DND-41 (cell line): ENCODE results near the gene CCSAP.

Experiments used
- ATAC-seq: fragments of 200-7000 bp; cut with Tn5 transposase; 3 replicates; pipeline ENCODE4 v1.9.1; 2021; ENCODE audit warnings: low read depth; ENCODE audit not compliant: insufficient read depth
- DNase-seq: peaks from one replicate; pipeline ENCODE4 v3.0.0-alpha.2; 2020
- H2AFZ ChIP-seq: 2 replicates; pipeline ENCODE4 v1.6.0; 2012; ENCODE audit warnings: low read depth, low read length
- H3K27ac ChIP-seq: 2 replicates; pipeline ENCODE4 v1.5.1; 2012; ENCODE audit warnings: low read length, inconsistent platforms
- H3K27me3 ChIP-seq: fragments of 200-600 bp; sonication (generic); 2 replicates; pipeline ENCODE4 v1.6.0; 2012; ENCODE audit warnings: low read length, mild to moderate bottlenecking, inconsistent platforms; ENCODE audit not compliant: insufficient read depth, poor library complexity
- H3K36me3 ChIP-seq: 2 replicates; pipeline ENCODE4 v1.5.1; 2012; ENCODE audit warnings: low read length, inconsistent platforms; ENCODE audit not compliant: insufficient read depth
- H3K4me1 ChIP-seq: 2 replicates; pipeline ENCODE4 v1.5.1; 2012; ENCODE audit warnings: mild to moderate bottlenecking, low read length; ENCODE audit not compliant: insufficient read depth
- H3K4me2 ChIP-seq: 2 replicates; pipeline ENCODE4 v1.6.0; 2012; ENCODE audit warnings: mild to moderate bottlenecking, moderate library complexity, low read length, inconsistent platforms; ENCODE audit not compliant: insufficient read depth
- H3K4me3 ChIP-seq, 2 experiments: fragments of 200-600 bp in 1 of 2; shearing (Covaris generic) in 1 of 2; 2 replicates each; pipeline ENCODE4 v1.5.1; 2012 to 2016; ENCODE audit warnings: inconsistent platforms in 2 of 2, low read length in 2 of 2, mild to moderate bottlenecking in 2 of 2, low read depth in 1 of 2, moderate library complexity in 1 of 2
- H3K79me2 ChIP-seq: 2 replicates; pipeline ENCODE4 v1.6.0; 2012; ENCODE audit warnings: low read length, inconsistent platforms; ENCODE audit not compliant: insufficient read depth
- H3K9ac ChIP-seq: 2 replicates; pipeline ENCODE4 v1.6.0; 2012; ENCODE audit warnings: low read depth, mild to moderate bottlenecking, inconsistent platforms, low read length, moderate library complexity
- H3K9me3 ChIP-seq: 2 replicates; pipeline ENCODE4 v1.5.1; 2012; ENCODE audit warnings: low read length, moderate library complexity, mild to moderate bottlenecking, inconsistent platforms; ENCODE audit not compliant: insufficient read depth, severe bottlenecking
- H4K20me1 ChIP-seq: 2 replicates; pipeline ENCODE4 v1.6.0; 2012; ENCODE audit warnings: low read length; ENCODE audit not compliant: insufficient read depth
- EZH2 ChIP-seq: IDR thresholded peaks from 3 replicates; pipeline ENCODE4 v1.6.1; 2012; ENCODE audit warnings: borderline replicate concordance, low read depth, mild to moderate bottlenecking, moderate library complexity, low read length, inconsistent platforms; ENCODE audit not compliant: severe bottlenecking
- TF ChIP-seq, protein P1 (sequence below): IDR thresholded peaks from 2 replicates; pipeline ENCODE4 v1.5.1; 2012; ENCODE audit warnings: borderline replicate concordance, low read length, moderate library complexity, mild to moderate bottlenecking; ENCODE audit not compliant: poor library complexity, severe bottlenecking; ENCODE audit errors: extremely low read depth

The CCSAP gene

DNA sequence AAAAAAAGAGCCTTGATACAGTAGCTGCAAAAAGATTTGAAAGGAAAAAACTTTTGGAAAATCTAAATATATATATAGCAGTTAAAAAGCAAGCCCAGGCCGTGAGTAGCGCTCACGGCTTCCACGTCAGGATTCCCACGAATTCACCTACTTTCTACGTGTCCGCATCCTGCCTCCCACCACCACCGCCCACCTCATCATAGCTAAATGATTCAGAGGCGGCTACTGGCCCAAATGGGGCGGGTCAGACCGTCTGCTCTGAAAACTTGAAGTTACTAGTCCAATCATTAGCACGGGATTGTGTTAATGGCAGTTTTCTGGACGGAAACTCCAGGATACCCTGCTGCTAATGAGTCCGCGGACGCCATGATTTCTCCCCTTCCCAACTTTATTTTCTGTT is 1.3 kb upstream of the CCSAP start:
- Histone ChIP-seq H4K20me1 (0 out of 2 replicates have a peak, but pooled peaks cover 7% of the 10 kb centered on the region), H2AFZ (peak overlapping the region; percentile 66), H3K4me3 (peak overlapping the region in 1 of 2 experiments; percentile 87; a peak in 3 of 4 replicates), H3K27ac (peak overlapping the region; percentile 24; the same call in 1 of the 2 replicates), H3K79me2 (peaks cover 31% of the 10 kb centered on the region), H3K9ac (peak overlapping the region; percentile 86), H3K36me3 (peaks cover 11% of the 10 kb centered on the region; the same call in 1 of the 2 replicates), H3K4me1 (peaks cover 40% of the 10 kb centered on the region), H3K27me3 (no peaks in the 10 kb centered on the region), H3K4me2 (peak overlapping the region; percentile 98), H3K9me3 (no peaks in the 10 kb centered on the region)
- ATAC-seq (no peak), DNase-seq (no peak)
- TF ChIP-seq, protein P1, sequence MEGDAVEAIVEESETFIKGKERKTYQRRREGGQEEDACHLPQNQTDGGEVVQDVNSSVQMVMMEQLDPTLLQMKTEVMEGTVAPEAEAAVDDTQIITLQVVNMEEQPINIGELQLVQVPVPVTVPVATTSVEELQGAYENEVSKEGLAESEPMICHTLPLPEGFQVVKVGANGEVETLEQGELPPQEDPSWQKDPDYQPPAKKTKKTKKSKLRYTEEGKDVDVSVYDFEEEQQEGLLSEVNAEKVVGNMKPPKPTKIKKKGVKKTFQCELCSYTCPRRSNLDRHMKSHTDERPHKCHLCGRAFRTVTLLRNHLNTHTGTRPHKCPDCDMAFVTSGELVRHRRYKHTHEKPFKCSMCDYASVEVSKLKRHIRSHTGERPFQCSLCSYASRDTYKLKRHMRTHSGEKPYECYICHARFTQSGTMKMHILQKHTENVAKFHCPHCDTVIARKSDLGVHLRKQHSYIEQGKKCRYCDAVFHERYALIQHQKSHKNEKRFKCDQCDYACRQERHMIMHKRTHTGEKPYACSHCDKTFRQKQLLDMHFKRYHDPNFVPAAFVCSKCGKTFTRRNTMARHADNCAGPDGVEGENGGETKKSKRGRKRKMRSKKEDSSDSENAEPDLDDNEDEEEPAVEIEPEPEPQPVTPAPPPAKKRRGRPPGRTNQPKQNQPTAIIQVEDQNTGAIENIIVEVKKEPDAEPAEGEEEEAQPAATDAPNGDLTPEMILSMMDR, result no peak
- no peak for TF ChIP-seq EZH2

DNA sequence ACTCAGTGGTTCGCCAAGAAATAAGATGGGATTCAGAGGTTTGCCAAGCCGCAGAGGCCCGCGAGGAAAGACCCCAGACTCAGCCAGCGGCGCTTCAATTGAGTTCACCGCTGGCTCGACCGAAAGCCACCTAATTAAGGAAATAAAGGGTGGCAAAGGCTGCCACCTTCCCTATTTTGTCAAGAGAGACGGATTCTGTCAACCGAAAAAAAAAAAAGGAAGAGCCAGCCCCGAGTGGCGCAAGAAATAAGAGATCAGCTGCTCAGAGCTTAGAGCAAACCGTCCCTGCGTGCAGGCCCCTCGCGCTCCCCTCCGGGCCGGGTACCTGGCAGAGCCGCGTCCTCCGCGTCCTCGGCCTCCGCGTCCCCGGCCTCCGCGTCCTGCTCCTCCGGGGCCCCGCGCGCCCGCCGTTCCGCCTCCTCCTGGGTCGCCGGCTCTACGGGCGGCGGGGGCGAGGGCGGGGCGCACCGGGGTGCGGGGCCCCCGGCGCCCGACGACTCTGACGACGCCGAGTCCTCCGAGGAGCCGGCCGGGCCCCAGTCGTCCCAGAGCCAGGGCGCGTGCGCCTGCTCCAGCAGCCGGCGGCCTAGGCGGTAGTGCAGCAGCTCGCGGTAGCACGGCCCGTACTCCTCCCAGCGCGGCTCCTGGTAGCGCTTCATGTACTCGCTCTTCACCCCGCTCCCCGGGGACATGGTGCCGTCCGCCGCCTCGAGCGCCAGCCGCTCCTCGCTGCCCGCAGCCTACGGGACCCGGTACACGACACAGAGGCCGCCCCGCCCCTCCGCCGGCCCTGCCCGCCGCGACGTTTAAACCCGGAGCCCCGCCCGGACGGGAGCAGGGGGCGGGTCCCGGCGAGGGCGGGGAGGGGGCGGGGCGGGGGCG is 832 bp downstream of the CCSAP start:
- no peaks in the 10 kb centered on the region for H3K9me3 ChIP-seq
- H2AFZ ChIP-seq, result peak overlapping the region; percentile 80
- H3K4me3 ChIP-seq, result peak overlapping the region; percentile 87 to 97
- ATAC-seq (peak; percentile 69), DNase-seq (no peak)
- H3K4me1 ChIP-seq, result peaks cover 60% of the 10 kb centered on the region
- peak overlapping the region; percentile 76 for H3K27ac ChIP-seq
- H4K20me1 ChIP-seq, result 0 out of 2 replicates have a peak, but pooled peaks cover 10% of the 10 kb centered on the region
- H3K27me3 ChIP-seq, result no peaks in the 10 kb centered on the region
- H3K36me3 ChIP-seq, result peaks cover 13% of the 10 kb centered on the region; the same call in 1 of the 2 replicates
- TF ChIP-seq, protein P1, result no peak
- no peak for TF ChIP-seq EZH2
- H3K9ac ChIP-seq, result peak overlapping the region; percentile 86
- H3K4me2 ChIP-seq, result peak overlapping the region; percentile 98
- H3K79me2 ChIP-seq, result peaks cover 52% of the 10 kb centered on the region

DNA sequence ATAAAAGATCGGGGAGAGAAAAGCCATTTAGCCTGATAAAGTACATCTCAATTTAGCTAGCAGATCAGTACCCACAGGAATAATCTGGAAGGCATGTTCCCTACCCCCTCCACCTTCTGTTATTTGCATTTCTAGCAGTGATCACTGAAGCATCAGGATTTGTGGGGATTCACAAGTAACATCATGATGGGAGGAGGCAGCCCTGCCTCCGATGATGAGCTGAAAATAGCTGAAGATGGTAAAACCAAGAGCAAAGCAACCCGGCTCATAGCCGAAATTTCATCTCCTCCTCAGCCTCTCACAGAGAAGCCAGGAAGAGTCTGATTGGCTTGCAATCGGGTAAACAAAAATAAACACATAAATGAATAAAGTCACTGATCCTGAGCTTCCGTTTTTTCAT is 2.4 kb downstream of the CCSAP start:
- Histone ChIP-seq H3K27me3 (no peaks in the 10 kb centered on the region), H3K36me3 (peaks cover 20% of the 10 kb centered on the region), H3K79me2 (peaks cover 67% of the 10 kb centered on the region), H3K4me3 (peak overlapping the region in 1 of 2 experiments; percentile 87; a peak in 2 of 4 replicates), H3K4me2 (peak overlapping the region; percentile 98), H3K4me1 (peaks cover 63% of the 10 kb centered on the region), H4K20me1 (0 out of 2 replicates have a peak, but pooled peaks cover 12% of the 10 kb centered on the region), H3K27ac (no peak overlapping the region), H3K9me3 (no peaks in the 10 kb centered on the region), H3K9ac (peak overlapping the region; percentile 86; the same call in 1 of the 2 replicates), H2AFZ (no peak overlapping the region)
- ATAC-seq (no peak), DNase-seq (no peak)
- TF ChIP-seq, protein P1, result no peak
- no peak for TF ChIP-seq EZH2
